Stimulated activated CD8-positive, alpha-beta memory T cell treated with anti-CD3 and anti-CD28 coated beads, Interleukin-2, amount 100 ng/mL, for 1 hour (primary cell): ENCODE data around the gene ATR.
"Not testable (repeated sequence)": the region's sequence is repeated elsewhere in the genome, so short reads cannot be mapped to it uniquely, and the experiment has no call there.

Experiments
- DNase-seq, 2 donors: peaks; one replicate each; pipeline ENCODE4 v3.0.0-alpha.2; 2020; ENCODE audit warnings: low read depth in 2 of 2

Gene ATR

GRCh38 chr3:142595141-142595540 lies 16.6 kb upstream of the ATR start:
- no peak for DNase-seq

- DNase-seq, result not testable (repeated sequence)
Measured at GRCh38 chr3:142592268-142592667, 13.7 kb upstream of the ATR start.

GRCh38 chr3:142588703-142589102 lies 10.2 kb upstream of the ATR start:
- no peak for DNase-seq

- no peak for DNase-seq
Measured at GRCh38 chr3:142586803-142587406, 8.4 kb upstream of the ATR start.

GRCh38 chr3:142581070-142581469 lies 2.5 kb upstream of the ATR start:
- not testable (repeated sequence) for DNase-seq

- DNase-seq, result no peak
Measured at GRCh38 chr3:142580061-142580423, 1.5 kb upstream of the ATR start.

GRCh38 chr3:142577696-142578328 lies 721 bp downstream of the ATR start:
- no peak for DNase-seq

GRCh38 chr3:142576792-142577191 lies 1.7 kb downstream of the ATR start:
- no peak for DNase-seq

GRCh38 chr3:142574665-142575064 lies 3.9 kb downstream of the ATR start:
- DNase-seq, result no peak

- DNase-seq, result not testable (repeated sequence)
Measured at GRCh38 chr3:142574223-142574622, 4.3 kb downstream of the ATR start.

GRCh38 chr3:142569422-142569821 lies 9.1 kb downstream of the ATR start:
- DNase-seq, result not testable (repeated sequence)

GRCh38 chr3:142568393-142569017 lies 10.0 kb downstream of the ATR start:
- DNase-seq, result no peak

GRCh38 chr3:142566096-142566495 lies 12.4 kb downstream of the ATR start:
- DNase-seq, result no peak

GRCh38 chr3:142563496-142563997 lies 15.0 kb downstream of the ATR start:
- no peak for DNase-seq

- no peak for DNase-seq
Measured at GRCh38 chr3:142560118-142560517, 18.4 kb downstream of the ATR start.

GRCh38 chr3:142553741-142554140 lies 24.8 kb downstream of the ATR start:
- DNase-seq, result no peak

GRCh38 chr3:142552579-142552978 lies 26.0 kb downstream of the ATR start:
- not testable (repeated sequence) for DNase-seq

GRCh38 chr3:142549986-142550385 lies 28.5 kb downstream of the ATR start:
- no peak for DNase-seq

GRCh38 chr3:142543307-142543706 lies 35.2 kb downstream of the ATR start:
- no peak for DNase-seq

- no peak for DNase-seq
Measured at GRCh38 chr3:142542054-142542453, 36.5 kb downstream of the ATR start.

GRCh38 chr3:142536519-142536918 lies 42.0 kb downstream of the ATR start:
- DNase-seq, result no peak

- no peak for DNase-seq
Measured at GRCh38 chr3:142534543-142534942, 44.0 kb downstream of the ATR start.

GRCh38 chr3:142530296-142530695 lies 48.2 kb downstream of the ATR start:
- DNase-seq, result no peak
